Tibial nerve (tissue), 4 donors: ENCODE results near the gene CDY1. TPM values are rescaled to one million over a fixed set of nuclear protein-coding genes. Genes with fewer than 3 reads are reported as not detected.
"Not testable (repeated sequence)": the region's sequence is repeated elsewhere in the genome, so short reads cannot be mapped to it uniquely, and the experiment has no call there.

Experiments
- DNase-seq, 2 donors: peaks; one replicate each; pipeline ENCODE4 v3.0.0-alpha.2; 2019; ENCODE audit warnings: low spot score in 2 of 2
- H3K27ac ChIP-seq, 4 donors: fragments of 200-600 bp; sonication (generic) in 3 of 4; one replicate each; pipeline ENCODE4 v1.5.1; 2017 to 2019; ENCODE audit warnings: mild to moderate bottlenecking in 1 of 4
- H3K27me3 ChIP-seq, 2 donors: fragments of 200-600 bp; sonication (generic) in 1 of 2; one replicate each; pipeline versions ENCODE4 v1.5.1 to v1.6.0; 2017 to 2019
- H3K36me3 ChIP-seq, 3 donors: fragments of 200-600 bp; sonication (generic); one replicate each; pipeline ENCODE4 v1.5.1; 2018 to 2019
- H3K4me1 ChIP-seq, 4 donors: fragments of 200-600 bp; sonication (generic) in 3 of 4; one replicate each; pipeline ENCODE4 v1.5.1; 2017 to 2019
- H3K4me3 ChIP-seq, 4 donors: fragments of 200-600 bp; sonication (generic) in 3 of 4; one replicate each; pipeline ENCODE4 v1.5.1; 2017 to 2019; ENCODE audit warnings: mild to moderate bottlenecking in 1 of 4, moderate library complexity in 1 of 4
- H3K9me3 ChIP-seq, 4 donors: fragments of 200-600 bp; sonication (generic) in 3 of 4; one replicate each; pipeline ENCODE4 v1.5.1; 2017 to 2019
- WGBS, 2 donors: methylation state at CpG; one replicate each; pipeline ENCODE4 v1.1.5; 2018; 5-methylcytosine and 5-hydroxymethylcytosine counted together
- total RNA-seq, 4 donors: library from RNA; depleted of rRNA; stranded (reverse); fragments of >200 nt; gene quantifications; one replicate each; pipeline ENCODE4 v1.1.0, GENCODE V29; 2016

CDY1 gene, protein sequence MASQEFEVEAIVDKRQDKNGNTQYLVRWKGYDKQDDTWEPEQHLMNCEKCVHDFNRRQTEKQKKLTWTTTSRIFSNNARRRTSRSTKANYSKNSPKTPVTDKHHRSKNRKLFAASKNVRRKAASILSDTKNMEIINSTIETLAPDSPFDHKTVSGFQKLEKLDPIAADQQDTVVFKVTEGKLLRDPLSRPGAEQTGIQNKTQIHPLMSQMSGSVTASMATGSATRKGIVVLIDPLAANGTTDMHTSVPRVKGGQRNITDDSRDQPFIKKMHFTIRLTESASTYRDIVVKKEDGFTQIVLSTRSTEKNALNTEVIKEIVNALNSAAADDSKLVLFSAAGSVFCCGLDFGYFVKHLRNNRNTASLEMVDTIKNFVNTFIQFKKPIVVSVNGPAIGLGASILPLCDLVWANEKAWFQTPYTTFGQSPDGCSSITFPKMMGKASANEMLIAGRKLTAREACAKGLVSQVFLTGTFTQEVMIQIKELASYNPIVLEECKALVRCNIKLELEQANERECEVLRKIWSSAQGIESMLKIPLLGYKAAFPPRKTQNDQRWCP
- not detected for total RNA-seq

DNA sequence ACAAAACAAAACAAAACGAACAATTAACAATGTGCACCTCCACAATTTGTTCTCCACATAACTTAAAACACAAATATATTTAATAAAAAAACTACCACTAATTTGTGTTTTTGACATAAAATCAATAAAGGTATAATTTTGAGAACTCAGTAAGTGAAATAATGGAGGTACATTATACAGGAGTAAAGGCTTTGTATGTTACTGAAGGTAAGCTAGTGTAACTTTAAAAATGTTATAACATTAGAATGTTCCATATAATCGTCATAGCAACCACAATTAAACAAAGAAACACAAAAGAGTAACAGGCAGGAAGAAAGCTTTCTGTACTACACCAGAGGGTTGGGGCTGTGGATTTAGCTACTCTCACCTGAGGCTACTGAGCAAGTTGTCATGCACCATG is at the start of gene CDY1:
TSS of gene CDY1 (plus strand) at position 301 of the 400 bp plus-strand sequence. CDS start 326 bp downstream, outside the sequence.
- H3K27ac ChIP-seq, H3K36me3 ChIP-seq, H3K4me3 ChIP-seq, H3K9me3 ChIP-seq, H3K27me3 ChIP-seq, DNase-seq, H3K4me1 ChIP-seq: not testable (repeated sequence)
- no CpG with 5 or more reads among the region's 2 CpGs for WGBS, 2 donors

- H3K4me3 ChIP-seq, H3K4me1 ChIP-seq, DNase-seq, H3K9me3 ChIP-seq, H3K27ac ChIP-seq, H3K27me3 ChIP-seq, H3K36me3 ChIP-seq: not testable (repeated sequence)
- no CpG with 5 or more reads among the region's 2 CpGs for WGBS, 2 donors
These were observed 28.6 kb upstream of the CDY1 start for GRCh38 chrY:25593336-25593735.

GRCh38 chrY:25620209-25620608 is 1.7 kb upstream of the CDY1 start:
- not testable (repeated sequence) for H3K36me3 ChIP-seq, DNase-seq, H3K27me3 ChIP-seq, H3K4me3 ChIP-seq, H3K27ac ChIP-seq, H3K9me3 ChIP-seq, H3K4me1 ChIP-seq

- not testable (repeated sequence) for H3K9me3 ChIP-seq, H3K27me3 ChIP-seq, H3K4me1 ChIP-seq, DNase-seq, H3K27ac ChIP-seq, H3K36me3 ChIP-seq, H3K4me3 ChIP-seq
- WGBS, 2 donors, result no CpG with 5 or more reads among the region's 3 CpGs
These were observed 4.6 kb downstream of the CDY1 start for GRCh38 chrY:25626524-25626923.

- not testable (repeated sequence) for H3K36me3 ChIP-seq, H3K4me3 ChIP-seq, H3K27me3 ChIP-seq, H3K9me3 ChIP-seq, H3K4me1 ChIP-seq, H3K27ac ChIP-seq, DNase-seq
- WGBS, 2 donors, result no CpG with 5 or more reads among the region's 4 CpGs
These were observed 8.6 kb downstream of the CDY1 start for GRCh38 chrY:25630383-25631112.

- not testable (repeated sequence) for DNase-seq, H3K9me3 ChIP-seq, H3K4me3 ChIP-seq, H3K27ac ChIP-seq, H3K27me3 ChIP-seq, H3K36me3 ChIP-seq, H3K4me1 ChIP-seq
- no CpG with 5 or more reads among the region's 3 CpGs for WGBS, 2 donors
These were observed 17.9 kb downstream of the CDY1 start for GRCh38 chrY:25639852-25640251.

- not testable (repeated sequence) for H3K27me3 ChIP-seq, H3K9me3 ChIP-seq, H3K27ac ChIP-seq, DNase-seq, H3K4me1 ChIP-seq, H3K4me3 ChIP-seq, H3K36me3 ChIP-seq
- WGBS, 2 donors, result no CpG with 5 or more reads among the region's 9 CpGs
These were observed 21.4 kb downstream of the CDY1 start for GRCh38 chrY:25643024-25643915.
